Measurements from ENCODE around the gene PTPN21.

The PTPN21 gene

GRCh38 chr14:88454886-88455285, 99.9 kb downstream of the PTPN21 start:
- DNase-seq = no peak

- no peak for DNase-seq
Observed at GRCh38 chr14:88452231-88452630, 102.6 kb downstream of the PTPN21 start.

GRCh38 chr14:88439088-88439487, 115.7 kb downstream of the PTPN21 start:
- DNase-seq = no peak

- DNase-seq = no peak
Observed at GRCh38 chr14:88437658-88438057, 117.1 kb downstream of the PTPN21 start.

- DNase-seq = no peak
Observed at GRCh38 chr14:88430976-88431375, 123.8 kb downstream of the PTPN21 start.

- no peak for DNase-seq
Observed at GRCh38 chr14:88426271-88426670, 128.5 kb downstream of the PTPN21 start.

GRCh38 chr14:88424573-88424972, 130.2 kb downstream of the PTPN21 start:
- no peak for DNase-seq

GRCh38 chr14:88422919-88423650, 131.7 kb downstream of the PTPN21 start:
- no peak for DNase-seq

- DNase-seq = no peak
Observed at GRCh38 chr14:88422047-88422446, 132.8 kb downstream of the PTPN21 start.

- DNase-seq = no peak
Observed at GRCh38 chr14:88421286-88421685, 133.5 kb downstream of the PTPN21 start.

- DNase-seq = no peak
Observed at GRCh38 chr14:88420187-88420586, 134.6 kb downstream of the PTPN21 start.

- no peak for DNase-seq
Observed at GRCh38 chr14:88417594-88417993, 137.2 kb downstream of the PTPN21 start.

Measured in CD4-positive, alpha-beta T cell treated with Interleukin-4 for 1 hour (primary cell).